Measurements from ENCODE around the gene PIK3C2B. TPM values are rescaled to one million over a fixed set of nuclear protein-coding genes. Genes with fewer than 3 reads are reported as not detected.
A peak's percentile ranks its signal among the peaks of the same experiment; 100 is the strongest.

Gene PIK3C2B
- total RNA-seq, 2 donors from 2014 or later: 13.1 to 19.4 TPM

DNA sequence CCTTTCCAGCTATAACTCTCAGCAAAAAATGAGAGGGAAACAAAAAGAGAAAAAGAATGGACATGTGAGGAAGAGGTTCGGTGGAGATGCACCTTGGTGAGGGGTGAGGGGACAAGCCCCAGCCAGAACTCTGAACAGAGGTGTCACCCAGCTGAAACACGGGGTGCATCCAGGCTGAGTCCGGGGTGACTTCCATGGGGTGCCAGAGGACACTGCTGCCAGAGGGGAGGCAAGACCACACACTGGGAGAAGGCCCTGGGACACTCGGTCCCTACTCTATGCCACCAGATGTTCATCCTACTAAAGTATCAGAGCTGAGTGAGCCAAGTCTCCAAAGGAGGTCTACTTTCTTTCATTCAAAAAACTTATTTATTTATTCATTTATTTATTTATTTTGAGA is 46.9 kb downstream of the PIK3C2B start:
- DNase-seq (ENCODE audit: low spot score): no peak
- peaks cover 42% of the 10 kb centered on the region for H3K36me3 ChIP-seq

GRCh38 chr1:204447190-204447589 is 47.4 kb downstream of the PIK3C2B start:
- DNase-seq (ENCODE audit: low spot score): no peak
- H3K27me3 ChIP-seq: no peaks in the 10 kb centered on the region
- H3K4me3 ChIP-seq: no peak overlapping the region
- H3K9me3 ChIP-seq: no peaks in the 10 kb centered on the region
- H3K27ac ChIP-seq: peak overlapping the region; percentile 32 to 34
- TF ChIP-seq CTCF (IDR thresholded peaks at IDR 0.05): no peak
- H3K36me3 ChIP-seq: peaks cover 44% of the 10 kb centered on the region
- peaks cover 0 to 68% of the 10 kb centered on the region in 2 donors for H3K4me1 ChIP-seq

More for the DNA sequence above, 46.9 kb downstream of the PIK3C2B start:
- Histone ChIP-seq H3K4me3 (no peak overlapping the region), H3K4me1 (peaks cover 0 to 63% of the 10 kb centered on the region in 2 donors), H3K27me3 (no peaks in the 10 kb centered on the region), H3K9me3 (no peaks in the 10 kb centered on the region), H3K27ac (no peak overlapping the region)
- no peak for TF ChIP-seq CTCF (IDR thresholded peaks at IDR 0.05)

DNA sequence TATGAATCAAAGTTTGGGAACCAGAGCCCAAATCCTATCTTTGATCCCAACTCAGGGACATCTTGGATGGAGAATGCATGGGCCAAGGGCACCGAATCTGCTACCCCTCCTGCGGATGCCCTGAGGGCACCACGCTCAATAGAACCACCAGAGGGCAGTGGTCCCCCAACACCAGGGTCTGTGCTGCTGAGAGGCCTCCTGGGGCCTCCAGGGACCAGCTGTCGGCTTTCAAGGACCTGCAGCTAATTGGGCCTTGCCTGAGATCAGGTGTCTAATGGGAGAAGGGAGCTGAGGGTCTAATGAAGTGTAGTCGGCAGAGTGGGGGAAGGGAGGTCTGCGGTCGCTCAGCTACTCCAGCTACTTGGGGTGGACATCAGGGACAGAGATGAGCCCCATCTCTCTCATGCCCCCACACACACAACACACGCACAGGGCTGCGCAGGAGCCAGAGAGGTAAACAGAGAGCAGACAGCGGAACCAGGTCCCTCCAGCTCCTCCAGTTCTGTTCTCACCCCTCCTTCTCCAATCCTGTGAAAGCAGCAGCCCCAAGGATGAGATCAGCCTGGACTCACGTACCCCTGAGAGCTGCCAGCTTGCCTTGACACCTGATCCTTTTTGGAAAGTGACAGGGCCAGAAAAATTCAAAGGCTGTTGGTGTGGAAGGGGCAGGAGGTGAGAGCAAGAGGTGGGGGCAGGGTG is 48.0 kb downstream of the PIK3C2B start:
- TF ChIP-seq CTCF (IDR thresholded peaks at IDR 0.05): peak; percentile 73 to 84
- H3K27me3 ChIP-seq: no peaks in the 10 kb centered on the region
- H3K9me3 ChIP-seq: no peaks in the 10 kb centered on the region
- peaks cover 49% of the 10 kb centered on the region for H3K36me3 ChIP-seq
- peak overlapping the region; percentile 32 to 34 for H3K27ac ChIP-seq
- peaks cover 0 to 71% of the 10 kb centered on the region in 2 donors for H3K4me1 ChIP-seq
- no peak overlapping the region for H3K4me3 ChIP-seq
- no peak for DNase-seq (ENCODE audit: low spot score)

- no peak for DNase-seq (ENCODE audit: low spot score)
- no peak for TF ChIP-seq CTCF (IDR thresholded peaks at IDR 0.05)
- Histone ChIP-seq H3K36me3 (peaks cover 49% of the 10 kb centered on the region), H3K27me3 (no peaks in the 10 kb centered on the region), H3K4me1 (peaks cover 0 to 70% of the 10 kb centered on the region in 2 donors), H3K9me3 (no peaks in the 10 kb centered on the region), H3K4me3 (no peak overlapping the region), H3K27ac (no peak overlapping the region)
Observed at GRCh38 chr1:204445860-204446412, 48.7 kb downstream of the PIK3C2B start.

Other genes with a start within 250 kb of the PIK3C2B start
- 10 to 100 TPM; 18.1 to 25.7 TPM for gene PLEKHA6, start 134.9 kb downstream of the PIK3C2B start, total RNA-seq
- gene PPP1R15B, start 83.0 kb downstream of the PIK3C2B start, total RNA-seq: 10 to 100 TPM; 27.3 to 30.9 TPM
- gene MDM4, start 21.6 kb upstream of the PIK3C2B start, total RNA-seq: 10 to 100 TPM; 18.1 to 18.3 TPM
- 1 to 10 TPM; 6.6 to 8.2 TPM for gene LRRN2, start 190.9 kb upstream of the PIK3C2B start, total RNA-seq

Data from right atrium auricular region (tissue), 2 donors.